ENCODE measurements around the gene CDKL1.

DNA sequence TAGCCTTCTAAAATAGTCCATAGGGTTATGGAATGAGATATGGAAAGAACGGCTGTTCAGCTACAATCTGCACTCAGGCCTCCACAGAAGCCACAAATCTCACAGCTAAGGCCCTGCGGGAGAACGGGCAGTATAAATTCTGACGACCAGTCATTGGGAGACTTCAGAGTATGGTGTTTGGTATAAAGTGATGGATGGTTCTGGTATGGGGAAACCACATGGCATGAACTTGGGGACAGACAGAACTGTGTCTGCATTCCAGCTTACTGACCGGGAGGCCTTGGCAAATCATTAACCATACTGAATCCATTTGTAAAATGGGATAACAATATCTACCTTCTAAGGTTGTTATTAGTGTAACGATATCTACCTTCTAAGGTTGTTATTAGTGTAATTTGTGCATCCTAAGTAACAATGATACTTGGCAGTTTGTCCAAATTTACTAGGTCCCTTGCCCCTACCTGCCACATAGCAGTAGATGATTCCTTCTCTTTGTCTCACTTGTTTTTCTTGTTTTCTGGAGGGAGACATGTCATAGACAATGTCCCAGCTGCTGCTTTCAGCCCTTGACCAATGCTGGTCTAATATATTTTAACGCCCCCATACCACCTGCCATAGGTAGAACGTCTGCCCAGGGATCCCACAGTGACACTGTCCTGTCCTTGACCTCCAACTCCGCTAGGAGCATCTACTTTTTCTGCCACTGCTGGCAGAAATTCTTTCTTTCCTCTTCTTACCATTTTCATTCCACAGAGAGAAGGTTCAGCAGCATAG lies 6.8 kb downstream of the CDKL1 start:
- no peak for TF ChIP-seq YY1 (IDR thresholded peaks at IDR 0.05; ENCODE audit: insufficient read depth, insufficient read length)
- TF ChIP-seq ZNF274 (IDR thresholded peaks at IDR 0.05; ENCODE audit: low read depth, low read length): no peak
